Measurements from ENCODE around the gene BDKRB1. TPM values are rescaled to one million over a fixed set of nuclear protein-coding genes. Genes with fewer than 3 reads are reported as not detected.
A peak's percentile ranks its signal among the peaks of the same experiment; 100 is the strongest.

BDKRB1 gene
- total RNA-seq, 2 donors from 2014 or later, result 3.2 to 5.5 TPM

DNA sequence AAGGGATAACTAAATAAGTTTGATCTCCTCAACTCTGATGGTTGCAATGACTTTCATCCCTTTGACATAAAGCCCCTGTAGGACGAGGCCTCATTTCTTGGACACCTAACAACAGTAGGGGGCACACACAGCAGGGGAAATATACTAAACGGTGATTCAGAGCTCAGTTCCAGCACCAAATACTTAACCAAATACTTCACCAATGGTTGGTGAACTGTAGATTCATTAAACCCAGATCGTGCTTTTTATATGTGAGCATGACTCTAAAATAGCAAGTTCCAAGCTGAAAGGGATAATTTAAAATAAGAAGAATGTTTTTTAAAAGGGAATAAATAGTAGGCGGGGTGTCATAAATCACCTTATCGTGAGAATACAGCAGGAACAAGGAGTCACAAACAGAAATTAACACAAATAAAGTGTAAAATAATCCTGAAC, 53.9 kb downstream of the BDKRB1 start:
- H3K27me3 ChIP-seq, result no peaks in the 10 kb centered on the region
- intact Hi-C loops (cut with DNase I), result no loop called here
- peak overlapping the region; percentile 49 for H3K27ac ChIP-seq
- DNase-seq, result no peak
- no peak overlapping the region for H3K4me3 ChIP-seq
- peak overlapping the region in 1 of 2 donors; percentile 21 for H3K9ac ChIP-seq (ENCODE audit: low read depth in 2 of 2, low read length in 2 of 2)
- no peak for TF ChIP-seq CTCF (IDR thresholded peaks at IDR 0.05)
- peaks cover 6% of the 10 kb centered on the region for H3K4me1 ChIP-seq
- no peaks in the 10 kb centered on the region for H3K36me3 ChIP-seq
- no peaks in the 10 kb centered on the region for H3K9me3 ChIP-seq

DNA sequence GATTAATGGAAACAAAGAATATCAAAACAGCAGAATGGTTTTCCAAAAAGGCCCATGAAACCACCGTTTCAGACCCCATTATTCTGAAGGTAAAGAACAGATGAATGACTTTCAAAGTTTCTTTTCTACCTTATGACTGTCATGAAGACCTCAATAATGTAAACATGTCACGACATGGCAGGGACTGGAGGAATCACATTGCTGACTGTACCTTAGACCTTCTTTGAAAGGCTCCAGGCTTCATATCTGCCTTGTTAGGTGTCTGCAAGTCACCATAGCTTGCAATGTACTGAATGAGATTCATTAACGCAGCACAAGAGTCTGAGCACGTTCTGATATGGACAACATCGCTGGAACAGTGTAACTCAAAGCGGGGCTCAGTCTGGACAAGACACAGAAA, 54.9 kb downstream of the BDKRB1 start:
- intact Hi-C loops (cut with DNase I), result no loop called here
- H3K36me3 ChIP-seq, result no peaks in the 10 kb centered on the region
- TF ChIP-seq CTCF (IDR thresholded peaks at IDR 0.05), result no peak
- no peak overlapping the region for H3K4me3 ChIP-seq
- no peak for DNase-seq
- no peak overlapping the region for H3K9ac ChIP-seq (ENCODE audit: low read depth in 2 of 2, low read length in 2 of 2)
- peaks cover 6% of the 10 kb centered on the region for H3K4me1 ChIP-seq
- H3K9me3 ChIP-seq, result no peaks in the 10 kb centered on the region
- H3K27me3 ChIP-seq, result no peaks in the 10 kb centered on the region
- peak overlapping the region; percentile 7 for H3K27ac ChIP-seq

Other genes with a start within 250 kb of the BDKRB1 start
- gene C14orf132, start 216.8 kb upstream of the BDKRB1 start, total RNA-seq, result 1 to 10 TPM; 2.2 to 3.6 TPM
- gene BDKRB2, start 51.4 kb upstream of the BDKRB1 start, total RNA-seq, result 10 to 100 TPM; 11.3 to 23.3 TPM
- gene ATG2B, start 107.1 kb downstream of the BDKRB1 start, total RNA-seq, result 10 to 100 TPM; 13.6 to 20.8 TPM
- gene GSKIP, start 107.3 kb downstream of the BDKRB1 start, total RNA-seq, result 100 to 1,000 TPM; 107 to 168 TPM
- gene AK7, start 135.9 kb downstream of the BDKRB1 start, total RNA-seq, result 1 to 10 TPM; 6.2 to 8.6 TPM
- gene PAPOLA, start 246.2 kb downstream of the BDKRB1 start, total RNA-seq, result 100 to 1,000 TPM; 176 to 196 TPM